HFFc6 (cell line): Measurements from ENCODE around the gene LAMC3. TPM values are rescaled to one million over a fixed set of nuclear protein-coding genes. Genes with fewer than 3 reads are reported as not detected.
"Not testable (repeated sequence)": the region's sequence is repeated elsewhere in the genome, so short reads cannot be mapped to it uniquely, and the experiment has no call there.

Experiments
- DNase-seq: peaks from one replicate; pipeline ENCODE4 v3.0.0-alpha.2; 2018
- H3K27ac Mint-ChIP-seq: 2 replicates; pipeline ENCODE4 v1.8.0; 2020; ENCODE audit warnings: mild to moderate bottlenecking, mixed read lengths
- H3K27me3 Mint-ChIP-seq: 2 replicates; pipeline ENCODE4 v1.8.0; 2021; ENCODE audit warnings: mild to moderate bottlenecking, moderate library complexity, mixed read lengths; ENCODE audit not compliant: insufficient read depth
- H3K36me3 Mint-ChIP-seq: 2 replicates; pipeline ENCODE4 v1.8.0; 2021; ENCODE audit warnings: low read depth, mixed read lengths
- H3K4me1 Mint-ChIP-seq: 2 replicates; pipeline ENCODE4 v1.8.0; 2020; ENCODE audit warnings: low read depth, mixed read lengths
- H3K4me3 Mint-ChIP-seq: 2 replicates; pipeline ENCODE4 v1.8.0; 2020; ENCODE audit warnings: mild to moderate bottlenecking, moderate library complexity, mixed read lengths
- H3K9me3 Mint-ChIP-seq: 2 replicates; pipeline ENCODE4 v1.8.0; 2020; ENCODE audit warnings: mild to moderate bottlenecking, mixed read lengths
- total RNA-seq, 6 experiments: library from RNA; stranded (reverse); fragmentation: NEBNext Ultra II Directional; extraction: Animal tissue kit (Norgen Biotek cat#: 25700); gene quantifications; 2 replicates in 1 of 6; 3 replicates in 5 of 6; pipeline ENCODE4 v1.2.3, GENCODE V29; 2021
- TF ChIP-seq, protein P1 (sequence below): fragments of 200-600 bp; sonication (generic); IDR thresholded peaks from 2 replicates; pipeline ENCODE4 v1.5.0; 2021; ENCODE audit warnings: antibody characterized with exemption, mild to moderate bottlenecking

LAMC3 gene
- total RNA-seq, 6 experiments from 2014 or later = not detected

DNA sequence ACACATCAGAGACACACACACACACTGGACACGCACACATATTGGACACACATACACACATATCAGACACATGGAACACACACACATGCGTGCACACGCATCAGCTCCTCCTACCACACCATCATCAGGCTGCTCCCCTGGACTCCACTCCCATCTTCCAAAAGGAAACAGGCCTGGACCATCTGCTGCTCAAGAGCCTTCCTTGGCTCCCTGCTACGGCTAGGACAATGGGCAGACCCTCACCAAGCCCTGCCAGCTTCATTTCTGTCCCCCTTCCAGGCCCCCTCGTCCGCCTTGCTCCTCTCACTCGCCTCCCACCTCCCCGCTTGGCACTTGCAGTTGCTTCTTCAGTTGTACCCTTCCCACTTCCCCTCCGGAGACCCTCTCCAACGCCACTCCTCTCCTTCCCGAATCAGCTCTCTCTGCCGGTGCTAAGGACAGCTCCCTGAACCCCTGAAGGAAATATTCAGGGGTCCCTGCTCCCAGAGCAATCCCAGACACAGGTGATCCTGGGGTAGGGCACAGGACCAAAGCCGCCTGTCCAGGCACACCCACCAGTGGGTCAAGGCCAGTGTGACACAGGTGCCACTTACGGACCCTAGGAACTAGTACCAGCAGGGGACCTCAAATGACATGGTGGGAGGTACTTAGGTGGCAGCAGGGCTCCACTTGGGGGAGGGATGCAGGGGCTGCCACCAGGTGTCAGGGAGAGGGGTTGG, 12.1 kb upstream of the LAMC3 start:
- Mint-ChIP-seq H3K4me1 (peaks cover 20% of the 10 kb centered on the region), H3K9me3 (no peaks in the 10 kb centered on the region), H3K27me3 (peaks cover 33% of the 10 kb centered on the region), H3K27ac (no peak overlapping the region), H3K4me3 (no peak overlapping the region), H3K36me3 (no peaks in the 10 kb centered on the region)
- no peak for DNase-seq
- TF ChIP-seq, protein P1, sequence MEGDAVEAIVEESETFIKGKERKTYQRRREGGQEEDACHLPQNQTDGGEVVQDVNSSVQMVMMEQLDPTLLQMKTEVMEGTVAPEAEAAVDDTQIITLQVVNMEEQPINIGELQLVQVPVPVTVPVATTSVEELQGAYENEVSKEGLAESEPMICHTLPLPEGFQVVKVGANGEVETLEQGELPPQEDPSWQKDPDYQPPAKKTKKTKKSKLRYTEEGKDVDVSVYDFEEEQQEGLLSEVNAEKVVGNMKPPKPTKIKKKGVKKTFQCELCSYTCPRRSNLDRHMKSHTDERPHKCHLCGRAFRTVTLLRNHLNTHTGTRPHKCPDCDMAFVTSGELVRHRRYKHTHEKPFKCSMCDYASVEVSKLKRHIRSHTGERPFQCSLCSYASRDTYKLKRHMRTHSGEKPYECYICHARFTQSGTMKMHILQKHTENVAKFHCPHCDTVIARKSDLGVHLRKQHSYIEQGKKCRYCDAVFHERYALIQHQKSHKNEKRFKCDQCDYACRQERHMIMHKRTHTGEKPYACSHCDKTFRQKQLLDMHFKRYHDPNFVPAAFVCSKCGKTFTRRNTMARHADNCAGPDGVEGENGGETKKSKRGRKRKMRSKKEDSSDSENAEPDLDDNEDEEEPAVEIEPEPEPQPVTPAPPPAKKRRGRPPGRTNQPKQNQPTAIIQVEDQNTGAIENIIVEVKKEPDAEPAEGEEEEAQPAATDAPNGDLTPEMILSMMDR = no peak

DNA sequence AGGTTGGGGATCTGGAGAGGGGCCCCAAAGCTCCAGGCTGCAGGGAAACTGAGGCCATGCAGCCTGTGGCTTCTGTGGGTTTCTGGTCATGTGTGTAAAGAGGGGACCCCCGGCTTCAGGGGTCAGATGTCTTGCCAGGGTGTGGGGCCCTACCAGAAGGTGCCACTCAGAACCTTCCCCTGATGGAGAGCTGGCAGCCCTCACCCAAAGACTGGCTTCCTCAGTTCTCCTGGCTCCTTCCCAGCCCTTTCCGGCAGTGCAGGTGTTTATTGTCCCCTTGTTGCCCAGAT, 11.6 kb upstream of the LAMC3 start:
- no peak for DNase-seq
- H3K4me1 Mint-ChIP-seq = peaks cover 20% of the 10 kb centered on the region
- TF ChIP-seq, protein P1 = no peak
- no peak overlapping the region for H3K4me3 Mint-ChIP-seq
- H3K27me3 Mint-ChIP-seq = peaks cover 32% of the 10 kb centered on the region
- H3K27ac Mint-ChIP-seq = no peak overlapping the region
- H3K36me3 Mint-ChIP-seq = no peaks in the 10 kb centered on the region
- H3K9me3 Mint-ChIP-seq = no peaks in the 10 kb centered on the region

DNA sequence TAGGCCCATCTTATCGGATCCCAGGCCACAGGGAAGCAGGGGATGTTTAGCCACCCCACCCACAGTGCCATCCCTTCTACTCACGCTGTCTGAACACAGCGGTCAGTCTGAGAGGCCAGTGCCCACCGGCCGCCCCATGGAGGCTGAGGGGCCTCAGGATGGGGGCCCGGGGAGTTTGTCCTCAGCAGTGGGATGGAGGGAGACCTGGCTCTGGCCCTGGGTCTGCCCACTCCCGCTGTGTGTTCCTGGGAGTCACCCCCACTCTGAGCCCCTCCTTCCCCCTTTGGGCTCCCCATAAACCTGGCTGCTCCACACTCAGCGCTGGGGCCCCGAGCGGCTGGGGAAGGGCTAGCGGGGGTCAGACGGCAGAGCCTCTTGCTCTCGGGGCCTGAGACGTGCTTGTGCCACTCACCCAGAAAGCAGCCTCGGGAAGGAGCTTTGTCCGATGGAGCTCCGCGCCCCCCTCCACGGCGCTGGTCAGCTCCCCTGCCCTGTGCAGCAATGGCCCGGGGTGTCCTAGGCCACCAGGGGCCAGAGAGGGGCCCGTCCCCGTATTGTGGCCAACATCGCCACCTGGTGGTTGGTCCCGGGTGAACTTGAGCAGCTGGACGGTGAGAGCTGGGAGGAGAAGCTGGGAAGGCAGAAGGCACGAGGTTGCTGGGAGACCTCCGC, 10.9 kb upstream of the LAMC3 start:
- DNase-seq = peak; percentile 48
- no peak overlapping the region for H3K27ac Mint-ChIP-seq
- TF ChIP-seq, protein P1 = peak; percentile 96
- no peaks in the 10 kb centered on the region for H3K36me3 Mint-ChIP-seq
- peaks cover 33% of the 10 kb centered on the region for H3K27me3 Mint-ChIP-seq
- peaks cover 20% of the 10 kb centered on the region for H3K4me1 Mint-ChIP-seq
- H3K4me3 Mint-ChIP-seq = no peak overlapping the region
- no peaks in the 10 kb centered on the region for H3K9me3 Mint-ChIP-seq

DNA sequence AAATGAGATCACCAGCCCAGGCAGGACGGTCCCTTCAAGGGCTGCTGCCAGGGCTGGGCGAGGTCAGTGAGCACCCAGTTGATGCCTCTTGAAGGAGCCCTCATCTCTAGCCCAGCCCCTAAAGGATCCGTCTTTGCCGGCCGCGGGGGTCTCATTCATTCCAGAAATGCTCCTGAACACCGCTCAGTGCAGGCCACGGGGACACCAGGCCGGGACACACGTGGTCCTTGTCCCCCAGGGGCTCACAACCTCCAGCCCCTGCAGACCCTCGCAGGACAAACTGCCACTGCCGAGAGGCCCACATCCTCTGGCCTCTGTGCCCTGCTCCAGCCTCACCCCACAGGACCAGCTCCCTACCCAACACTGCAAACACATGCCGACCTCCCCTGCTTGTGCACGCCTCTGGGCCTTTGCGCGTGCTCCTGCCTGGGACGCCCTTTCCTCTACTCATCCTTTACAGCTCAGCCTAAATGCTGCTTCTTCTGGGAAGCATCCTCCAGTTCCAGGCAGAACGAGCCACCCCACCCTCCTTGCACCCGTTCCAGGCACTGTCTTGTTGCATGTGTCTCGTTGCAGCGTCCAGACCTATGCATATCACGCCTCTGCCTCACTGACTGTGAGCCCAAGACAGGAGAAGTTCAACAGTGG, 10.3 kb upstream of the LAMC3 start:
- Mint-ChIP-seq H3K4me3 (no peak overlapping the region), H3K27ac (no peak overlapping the region), H3K4me1 (peaks cover 20% of the 10 kb centered on the region), H3K9me3 (no peaks in the 10 kb centered on the region), H3K27me3 (peaks cover 36% of the 10 kb centered on the region), H3K36me3 (no peaks in the 10 kb centered on the region)
- TF ChIP-seq, protein P1 = peak; percentile 68
- DNase-seq = no peak

DNA sequence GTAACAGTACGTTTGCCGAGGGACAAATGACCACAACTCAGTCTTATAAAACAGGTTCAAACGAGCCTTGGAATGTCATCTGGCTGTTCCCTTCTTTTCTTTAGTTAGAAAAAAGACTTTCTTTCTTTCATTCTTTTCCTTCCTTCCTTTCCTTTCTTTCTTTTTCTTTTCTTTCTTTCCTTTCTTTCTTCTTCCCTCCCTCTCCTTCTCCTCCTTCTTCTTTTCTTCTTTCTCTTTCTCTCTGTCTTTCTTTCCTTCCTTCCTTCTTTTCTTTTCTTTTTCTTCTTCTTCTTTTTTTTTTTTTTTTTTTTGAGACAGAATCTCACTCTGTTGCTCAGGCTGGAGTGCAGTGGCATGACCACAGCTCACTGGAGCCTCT, 9.7 kb upstream of the LAMC3 start:
- no peak for DNase-seq
- Mint-ChIP-seq H3K9me3 (no peaks in the 10 kb centered on the region), H3K36me3 (no peaks in the 10 kb centered on the region), H3K4me3 (no peak overlapping the region), H3K27ac (no peak overlapping the region), H3K4me1 (peaks cover 20% of the 10 kb centered on the region), H3K27me3 (peaks cover 39% of the 10 kb centered on the region)
- TF ChIP-seq, protein P1 = no peak

DNA sequence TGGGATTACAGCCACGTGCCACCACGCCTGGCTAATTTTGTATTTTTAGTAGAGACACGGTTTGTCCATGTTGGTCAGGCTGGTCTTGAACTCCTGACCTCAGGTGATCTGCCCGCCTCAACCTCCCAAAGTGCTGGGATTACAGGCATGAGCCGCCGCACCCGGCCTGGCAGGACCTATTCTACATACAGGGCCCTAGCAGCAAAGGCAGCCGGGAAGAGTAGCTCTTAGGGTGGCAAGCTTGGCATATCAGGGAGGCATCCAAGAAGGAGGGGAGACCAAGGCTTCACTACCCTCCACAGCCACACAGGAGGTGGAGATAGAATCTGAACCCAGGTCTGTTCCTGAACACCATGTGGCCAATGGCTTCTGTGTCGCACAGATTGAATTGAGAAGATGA, 8.4 kb upstream of the LAMC3 start:
- H3K9me3 Mint-ChIP-seq, H3K27ac Mint-ChIP-seq, H3K4me3 Mint-ChIP-seq, DNase-seq, H3K4me1 Mint-ChIP-seq, H3K36me3 Mint-ChIP-seq: not testable (repeated sequence)
- peaks cover 35% of the 10 kb centered on the region for H3K27me3 Mint-ChIP-seq
